Gastrocnemius medialis (tissue), 4 donors: ENCODE data around the gene CNKSR2. TPM values are rescaled to one million over a fixed set of nuclear protein-coding genes. Genes with fewer than 3 reads are reported as not detected.

Experiments
- ATAC-seq, 2 donors: fragments of 150-250 bp; one replicate each; pipeline ENCODE4 v1.9.1; 2016
- DNase-seq, 2 donors: peaks; one replicate each; pipeline ENCODE4 v3.0.0-alpha.2; 2019
- H3K27ac ChIP-seq, 4 donors: fragments of 200-600 bp; sonication (generic); 1 replicate in 1 of 4; 2 replicates in 3 of 4; pipeline ENCODE4 v1.5.1; 2016 to 2018; ENCODE audit warnings: mild to moderate bottlenecking in 2 of 4, moderate library complexity in 1 of 4
- H3K27me3 ChIP-seq, 3 donors: fragments of 200-600 bp; sonication (generic) in 2 of 3; 1 replicate in 1 of 3; 2 replicates in 2 of 3; pipeline versions ENCODE4 v1.5.1 to v1.6.0; 2016 to 2019; ENCODE audit warnings: mild to moderate bottlenecking in 1 of 3, moderate library complexity in 1 of 3
- H3K36me3 ChIP-seq, 2 donors: fragments of 200-600 bp; sonication (generic) in 1 of 2; one replicate each; pipeline ENCODE4 v1.5.1; 2017 to 2018
- H3K4me1 ChIP-seq, 2 donors: fragments of 200-600 bp; sonication (generic) in 1 of 2; one replicate each; pipeline ENCODE4 v1.5.1; 2016 to 2017; ENCODE audit warnings: mild to moderate bottlenecking in 2 of 2
- H3K4me3 ChIP-seq, 4 donors: fragments of 200-600 bp; sonication (generic) in 3 of 4; 1 replicate in 1 of 4; 2 replicates in 3 of 4; pipeline ENCODE4 v1.5.1; 2016 to 2019; ENCODE audit warnings: mild to moderate bottlenecking in 2 of 4
- H3K9me3 ChIP-seq, 3 donors: fragments of 200-600 bp; sonication (generic) in 2 of 3; 1 replicate in 1 of 3; 2 replicates in 2 of 3; pipeline ENCODE4 v1.5.1; 2016 to 2019
- POLR2A ChIP-seq, 2 donors: fragments of 450-650 bp; IDR thresholded peaks; one replicate each; pipeline ENCODE4 v1.6.1; 2017; ENCODE audit warnings: antibody characterized with exemption in 2 of 2, mild to moderate bottlenecking in 2 of 2, moderate library complexity in 2 of 2
- in situ Hi-C, 4 donors: fragments of 200-750 bp; cut with MboI; loops; one replicate each; pipeline versions ENCODE4 v1.15.0 to v1.8.0; 2017; ENCODE audit warnings: low sequenced_read_pairs in 4 of 4
- intact Hi-C: fragments of 100-400 bp; cut with DNase I; formaldehyde crosslinking; loops from one replicate; pipeline ENCODE4 v1.15.1; 2023; ENCODE audit warnings: low total_unique reads
- total RNA-seq, 4 donors: library from RNA; depleted of rRNA; stranded (reverse); fragments of >200 nt; gene quantifications; one replicate each; pipeline versions ENCODE4 v1.1.0 to v1.2.3, GENCODE V29; 2016
- TF ChIP-seq, protein P1 (sequence below), 5 experiments: fragments of 450-650 bp in 3 of 5; fragments of 200-600 bp in 2 of 5; sonication (generic) in 2 of 5; IDR thresholded peaks in 4 of 5; conservative IDR thresholded peaks in 1 of 5; 1 replicate in 4 of 5; 2 replicates in 1 of 5; pipeline ENCODE4 v1.5.1; 2016 to 2019; ENCODE audit warnings: antibody characterized with exemption in 5 of 5, mild to moderate bottlenecking in 3 of 5, moderate library complexity in 3 of 5

Gene CNKSR2
- total RNA-seq, 4 donors from 2014 or later, result 0.44 to 8.7 (median 3.0) TPM

DNA sequence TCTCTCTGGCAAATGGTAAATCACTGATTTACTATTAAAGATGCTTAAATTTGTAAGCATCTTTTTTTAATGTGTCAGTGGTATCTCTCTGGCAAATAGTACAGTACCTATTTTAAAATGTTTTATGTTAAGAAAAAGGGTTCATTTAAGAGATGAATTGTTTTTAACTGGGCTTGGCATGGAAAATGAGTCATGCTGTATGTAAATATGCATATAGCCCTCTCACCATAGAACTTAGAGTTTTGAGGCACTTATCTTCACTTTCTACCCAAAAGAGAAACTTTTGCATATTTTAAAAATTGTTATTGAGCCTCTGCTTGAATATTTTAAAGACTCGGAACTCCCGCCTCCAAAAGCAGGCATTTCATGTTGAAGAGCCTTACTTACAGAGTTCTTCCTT lies 246.0 kb downstream of the CNKSR2 start:
- TF ChIP-seq, protein P1, sequence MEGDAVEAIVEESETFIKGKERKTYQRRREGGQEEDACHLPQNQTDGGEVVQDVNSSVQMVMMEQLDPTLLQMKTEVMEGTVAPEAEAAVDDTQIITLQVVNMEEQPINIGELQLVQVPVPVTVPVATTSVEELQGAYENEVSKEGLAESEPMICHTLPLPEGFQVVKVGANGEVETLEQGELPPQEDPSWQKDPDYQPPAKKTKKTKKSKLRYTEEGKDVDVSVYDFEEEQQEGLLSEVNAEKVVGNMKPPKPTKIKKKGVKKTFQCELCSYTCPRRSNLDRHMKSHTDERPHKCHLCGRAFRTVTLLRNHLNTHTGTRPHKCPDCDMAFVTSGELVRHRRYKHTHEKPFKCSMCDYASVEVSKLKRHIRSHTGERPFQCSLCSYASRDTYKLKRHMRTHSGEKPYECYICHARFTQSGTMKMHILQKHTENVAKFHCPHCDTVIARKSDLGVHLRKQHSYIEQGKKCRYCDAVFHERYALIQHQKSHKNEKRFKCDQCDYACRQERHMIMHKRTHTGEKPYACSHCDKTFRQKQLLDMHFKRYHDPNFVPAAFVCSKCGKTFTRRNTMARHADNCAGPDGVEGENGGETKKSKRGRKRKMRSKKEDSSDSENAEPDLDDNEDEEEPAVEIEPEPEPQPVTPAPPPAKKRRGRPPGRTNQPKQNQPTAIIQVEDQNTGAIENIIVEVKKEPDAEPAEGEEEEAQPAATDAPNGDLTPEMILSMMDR (IDR thresholded peaks at IDR 0.05 in 4 of 5, conservative IDR thresholded peaks at IDR 0.05 in 1 of 5), result no peak
- no peak for TF ChIP-seq POLR2A (IDR thresholded peaks at IDR 0.05)
- H3K27ac ChIP-seq, result no peak overlapping the region
- H3K36me3 ChIP-seq, result no peaks in the 10 kb centered on the region
- H3K27me3 ChIP-seq, result peaks cover 0 to 3% (median 0%) of the 10 kb centered on the region in 3 donors
- intact Hi-C loops, result no loop called here
- H3K4me1 ChIP-seq, result no peaks in the 10 kb centered on the region
- H3K4me3 ChIP-seq, result no peak overlapping the region
- no peak for DNase-seq
- no peak for ATAC-seq
- no peaks in the 10 kb centered on the region for H3K9me3 ChIP-seq
- in situ Hi-C loops, result no loop called here

DNA sequence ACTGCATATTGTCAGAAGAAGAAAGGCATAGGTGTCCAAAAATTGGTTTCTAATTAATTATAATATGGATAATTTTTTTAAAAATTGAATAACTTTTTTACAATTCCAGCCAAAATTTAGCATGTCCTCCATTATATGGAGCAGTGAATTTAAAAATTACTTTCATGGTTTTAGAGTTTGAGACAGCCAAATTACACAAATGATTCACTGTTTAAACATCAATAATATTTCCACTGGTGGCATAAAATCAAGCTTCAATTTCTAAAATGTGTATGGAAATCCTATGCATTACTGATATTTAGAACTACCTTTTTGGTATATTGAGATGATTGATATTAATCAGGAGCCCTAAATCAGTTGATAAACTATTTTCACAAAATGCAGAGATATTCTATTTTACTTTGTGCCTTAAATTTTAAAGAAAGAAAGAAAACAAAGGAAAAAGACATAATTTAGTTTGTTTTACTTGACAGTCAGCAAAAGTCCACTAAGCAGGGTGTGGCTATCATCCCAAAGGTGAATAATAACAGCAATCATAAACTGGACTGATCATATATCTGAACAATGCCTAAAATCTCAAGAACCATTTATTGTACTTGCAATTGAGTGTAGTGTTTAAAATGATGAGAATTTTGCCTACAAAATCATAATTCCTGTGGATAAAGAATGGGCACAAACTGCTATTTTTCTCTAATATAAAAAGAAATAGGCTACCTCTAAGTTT lies 249.7 kb downstream of the CNKSR2 start:
- Histone ChIP-seq H3K4me3 (no peak overlapping the region), H3K36me3 (no peaks in the 10 kb centered on the region), H3K27me3 (peaks cover 0 to 3% (median 0%) of the 10 kb centered on the region in 3 donors), H3K27ac (no peak overlapping the region), H3K9me3 (no peaks in the 10 kb centered on the region), H3K4me1 (no peaks in the 10 kb centered on the region)
- ATAC-seq, result no peak
- in situ Hi-C loops, result no loop called here
- intact Hi-C loops, result no loop called here
- TF ChIP-seq, protein P1 (IDR thresholded peaks at IDR 0.05 in 4 of 5, conservative IDR thresholded peaks at IDR 0.05 in 1 of 5), result no peak
- no peak for DNase-seq

DNA sequence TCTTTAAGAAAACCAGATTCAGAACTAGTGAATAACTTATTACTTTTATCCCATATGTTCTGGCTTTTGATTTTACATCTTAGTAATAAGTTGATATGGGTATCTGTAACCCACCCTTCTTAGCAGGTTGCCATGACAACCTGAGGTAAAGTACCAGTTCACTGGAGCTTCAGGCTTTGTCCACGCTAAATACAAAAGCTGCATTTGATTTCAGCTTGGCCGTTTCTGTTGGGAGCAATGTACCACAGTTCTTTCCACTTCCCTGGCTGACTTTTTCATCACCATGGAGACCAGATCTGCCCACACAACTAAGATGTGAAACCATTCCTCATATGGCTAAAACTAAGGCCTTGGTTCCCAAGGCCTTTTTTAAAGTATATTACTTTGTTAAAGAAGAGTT lies 257.8 kb downstream of the CNKSR2 start:
- no peak overlapping the region for H3K27ac ChIP-seq
- no peak for ATAC-seq
- no peak for DNase-seq
- no peaks in the 10 kb centered on the region for H3K9me3 ChIP-seq
- H3K4me1 ChIP-seq, result no peaks in the 10 kb centered on the region
- H3K27me3 ChIP-seq, result no peaks in the 10 kb centered on the region
- intact Hi-C loops (no loop called here), in situ Hi-C loops (no loop called here)
- H3K36me3 ChIP-seq, result no peaks in the 10 kb centered on the region
- no peak overlapping the region for H3K4me3 ChIP-seq
- TF ChIP-seq, protein P1 (IDR thresholded peaks at IDR 0.05 in 4 of 5, conservative IDR thresholded peaks at IDR 0.05 in 1 of 5), result no peak
- TF ChIP-seq POLR2A (IDR thresholded peaks at IDR 0.05), result no peak

DNA sequence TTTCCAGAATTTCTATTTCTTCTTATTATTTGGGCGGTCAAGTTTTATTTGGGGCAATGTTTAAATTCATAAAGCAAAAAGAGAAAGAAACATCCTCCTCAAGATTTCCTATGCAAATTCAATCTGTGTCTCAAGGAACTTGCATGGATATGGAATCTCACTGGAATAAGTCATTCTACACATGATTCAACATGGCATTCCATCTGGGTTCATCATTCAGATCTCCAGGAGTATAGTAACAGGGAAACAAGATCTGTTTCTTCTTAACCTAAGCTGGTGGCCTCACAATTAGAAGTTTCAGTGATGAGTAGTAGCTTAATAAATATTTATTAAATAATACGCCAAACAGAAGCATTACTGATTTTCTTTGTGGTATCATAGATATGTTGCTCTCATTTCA lies 264.1 kb downstream of the CNKSR2 start:
- Histone ChIP-seq H3K9me3 (no peaks in the 10 kb centered on the region), H3K36me3 (no peaks in the 10 kb centered on the region), H3K4me3 (no peak overlapping the region), H3K27ac (no peak overlapping the region), H3K27me3 (no peaks in the 10 kb centered on the region), H3K4me1 (no peaks in the 10 kb centered on the region)
- in situ Hi-C loops, result no loop called here
- no peak for TF ChIP-seq POLR2A (IDR thresholded peaks at IDR 0.05)
- TF ChIP-seq, protein P1 (IDR thresholded peaks at IDR 0.05 in 4 of 5, conservative IDR thresholded peaks at IDR 0.05 in 1 of 5), result no peak
- ATAC-seq, result no peak
- no peak for DNase-seq
- intact Hi-C loops, result no loop called here

DNA sequence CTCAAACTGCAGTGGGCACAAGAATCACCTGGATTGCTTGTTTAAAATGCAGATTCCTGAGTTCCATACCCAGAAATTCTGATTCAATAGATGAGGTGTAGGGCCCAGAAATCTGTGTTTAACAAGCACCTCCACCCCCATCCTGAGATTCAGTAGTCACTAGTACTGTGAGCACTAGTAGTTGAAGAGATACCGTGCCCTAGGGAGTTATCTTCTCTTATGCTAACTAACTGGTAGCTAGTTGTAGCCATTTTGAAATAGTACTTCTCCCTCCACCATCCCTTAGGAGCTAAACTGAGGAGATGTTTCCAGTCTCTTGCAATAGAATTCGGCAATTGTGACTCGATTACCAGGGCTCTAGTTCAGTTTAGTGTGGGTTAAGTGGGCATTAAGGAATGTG lies 265.6 kb downstream of the CNKSR2 start:
- H3K9me3 ChIP-seq, result no peaks in the 10 kb centered on the region
- in situ Hi-C loops, result no loop called here
- intact Hi-C loops, result no loop called here
- no peaks in the 10 kb centered on the region for H3K36me3 ChIP-seq
- no peak for ATAC-seq
- no peaks in the 10 kb centered on the region for H3K4me1 ChIP-seq
- no peaks in the 10 kb centered on the region for H3K27me3 ChIP-seq
- no peak overlapping the region for H3K27ac ChIP-seq
- TF ChIP-seq POLR2A (IDR thresholded peaks at IDR 0.05), result no peak
- TF ChIP-seq, protein P1 (IDR thresholded peaks at IDR 0.05 in 4 of 5, conservative IDR thresholded peaks at IDR 0.05 in 1 of 5), result no peak
- DNase-seq, result no peak
- no peak overlapping the region for H3K4me3 ChIP-seq
